Left lobe of liver (tissue), 2 donors: ENCODE results near the gene PRKAR1B. TPM values are rescaled to one million over a fixed set of nuclear protein-coding genes. Genes with fewer than 3 reads are reported as not detected.
"Not testable (repeated sequence)": the region's sequence is repeated elsewhere in the genome, so short reads cannot be mapped to it uniquely, and the experiment has no call there.

Source experiments
- ATAC-seq: fragments of 200-7000 bp; cut with Tn5 transposase; one replicate; pipeline ENCODE4 v1.9.1; 2020; ENCODE audit warnings: mild to moderate bottlenecking, moderate library complexity
- DNase-seq: peaks from one replicate; pipeline ENCODE4 v3.0.0-alpha.2; 2020; ENCODE audit warnings: low spot score
- total RNA-seq: library from RNA; stranded (reverse); gene quantifications from one replicate; pipeline ENCODE4 v1.2.1, GENCODE V29; 2021
- donor health status: DM: no; HTN: no; CAD: no; lungs with moderate emphysema.
- donor health status: DM: no; HTN: yes; CAD: no.

PRKAR1B gene
- total RNA-seq, 1 donor from 2014 or later, result 7.0 TPM

DNA sequence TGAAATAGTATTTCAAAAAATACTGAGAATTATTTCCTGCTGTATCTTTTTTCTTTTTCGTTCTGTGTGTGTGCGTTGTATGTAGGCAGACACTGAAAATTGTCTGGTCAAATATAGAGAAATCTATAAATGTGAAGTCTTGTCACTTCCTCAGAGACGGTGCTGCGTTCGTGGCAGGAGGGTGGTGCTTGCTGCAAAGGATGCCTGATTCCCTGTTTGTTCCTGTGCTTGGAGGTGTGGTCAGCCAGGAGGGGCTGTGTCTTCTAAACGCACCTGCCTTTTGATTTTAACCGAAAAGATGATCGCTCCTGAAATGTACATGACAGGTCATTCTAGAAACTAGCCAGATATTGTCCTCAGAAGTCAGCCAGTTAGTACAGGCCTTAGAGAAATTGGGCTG is 32.5 kb upstream of the PRKAR1B start:
- ATAC-seq, result no peak
- DNase-seq, result no peak

DNA sequence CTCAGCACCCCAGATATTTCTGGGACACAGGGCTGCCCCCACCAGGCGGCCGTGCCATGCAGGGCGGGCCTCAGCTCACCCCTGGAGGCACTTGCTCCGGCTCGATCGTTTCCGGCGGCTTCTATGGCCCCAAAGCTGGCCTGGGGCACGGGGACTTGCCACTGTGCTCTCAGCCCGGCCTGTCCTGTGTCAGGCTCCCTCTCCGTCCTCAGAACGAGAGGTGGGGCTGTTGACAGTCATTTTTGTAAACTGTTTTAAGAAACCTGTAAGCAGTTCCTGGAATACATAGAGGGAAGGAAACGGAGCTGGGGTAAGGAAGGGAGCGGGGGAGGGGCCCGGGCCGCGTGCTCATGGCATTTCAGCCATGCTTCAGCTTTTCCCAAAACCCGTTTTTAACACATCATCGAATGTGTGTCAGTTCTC is 30.7 kb upstream of the PRKAR1B start:
- DNase-seq, result no peak
- ATAC-seq, result no peak

DNA sequence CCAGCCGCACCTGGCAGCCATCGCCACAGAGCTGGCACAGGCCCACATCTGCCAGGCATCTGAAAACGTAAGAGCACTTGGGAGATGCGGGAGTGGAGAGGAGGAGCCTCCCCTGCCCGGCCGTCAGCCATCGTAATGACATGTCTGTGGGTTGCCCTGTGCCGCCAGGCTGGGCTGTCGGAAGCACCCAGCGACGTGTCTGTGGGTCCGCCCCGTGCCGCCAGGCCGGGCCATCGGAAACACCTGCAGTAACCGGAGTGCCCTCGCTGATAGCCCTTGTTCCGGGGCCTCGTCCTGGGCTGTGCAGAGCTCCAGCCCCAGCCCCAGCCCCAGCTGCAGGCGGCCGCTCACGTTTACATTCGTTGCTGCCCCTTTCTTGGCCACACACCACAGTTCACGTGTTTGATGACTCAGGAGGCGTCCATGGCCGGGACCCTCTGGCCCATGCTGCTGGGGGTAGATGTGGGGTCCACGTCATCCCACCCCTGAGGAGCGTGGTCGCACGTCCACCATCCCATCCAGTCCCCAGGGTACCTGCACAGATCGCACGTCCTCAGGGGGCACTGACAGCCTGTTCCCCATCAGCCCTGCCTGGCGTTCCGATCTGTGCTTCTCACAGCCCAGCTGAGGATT is 30.0 kb upstream of the PRKAR1B start:
- ATAC-seq, result no peak
- no peak for DNase-seq

DNA sequence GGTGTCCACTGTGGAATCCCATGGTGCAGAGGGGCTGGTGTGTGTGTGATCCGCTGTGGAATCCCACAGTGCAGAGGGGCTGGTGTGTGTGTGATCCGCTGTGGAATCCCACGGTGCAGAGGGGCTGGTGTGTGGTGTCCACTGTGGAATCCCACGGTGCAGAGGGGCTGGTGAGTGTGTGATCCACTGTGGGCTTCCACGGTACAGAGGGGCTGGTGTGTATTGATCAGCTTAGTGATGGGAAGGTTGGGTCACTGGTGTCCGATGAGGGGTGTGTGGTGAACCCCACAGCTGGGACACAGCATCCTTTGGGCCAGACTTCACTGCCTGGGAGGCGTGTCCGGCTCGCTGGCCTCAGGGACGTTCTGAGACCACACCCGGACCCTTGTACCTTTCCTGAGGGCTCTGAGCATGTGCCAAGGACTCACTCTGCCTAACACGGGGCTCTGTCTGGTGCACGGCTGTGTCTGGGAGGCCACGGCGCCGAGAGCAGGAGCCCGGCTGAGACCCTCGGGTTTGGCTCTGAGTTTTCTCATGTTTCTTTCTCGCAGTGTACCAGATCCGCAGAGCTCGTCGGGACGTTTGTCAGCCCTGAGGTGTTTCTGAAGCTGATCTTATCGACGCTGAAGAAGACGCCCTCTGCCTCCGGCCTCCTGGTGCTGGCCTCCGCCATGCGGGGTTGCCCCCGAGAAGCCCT is 29.3 kb upstream of the PRKAR1B start:
- no peak for DNase-seq
- no peak for ATAC-seq

DNA sequence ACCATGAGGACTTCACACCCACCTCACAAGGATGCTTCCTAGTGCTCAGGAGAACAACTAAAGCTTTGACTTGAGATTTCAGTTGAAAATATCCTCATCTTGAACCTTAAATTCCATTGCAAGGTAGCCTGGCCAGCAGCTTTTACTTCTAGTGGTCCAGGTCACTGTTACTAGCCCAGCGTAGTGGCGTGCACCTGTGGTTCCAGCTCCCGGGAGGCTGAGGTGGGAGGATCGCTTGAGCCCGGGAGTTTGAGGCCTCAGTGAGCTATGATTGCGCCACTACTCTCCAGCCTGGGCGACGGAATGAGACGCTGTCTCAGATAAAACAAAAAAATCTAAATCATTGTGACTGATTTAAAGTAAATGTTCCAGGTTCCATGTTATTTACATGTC is 28.3 kb upstream of the PRKAR1B start:
- ATAC-seq, result no peak
- DNase-seq, result no peak

DNA sequence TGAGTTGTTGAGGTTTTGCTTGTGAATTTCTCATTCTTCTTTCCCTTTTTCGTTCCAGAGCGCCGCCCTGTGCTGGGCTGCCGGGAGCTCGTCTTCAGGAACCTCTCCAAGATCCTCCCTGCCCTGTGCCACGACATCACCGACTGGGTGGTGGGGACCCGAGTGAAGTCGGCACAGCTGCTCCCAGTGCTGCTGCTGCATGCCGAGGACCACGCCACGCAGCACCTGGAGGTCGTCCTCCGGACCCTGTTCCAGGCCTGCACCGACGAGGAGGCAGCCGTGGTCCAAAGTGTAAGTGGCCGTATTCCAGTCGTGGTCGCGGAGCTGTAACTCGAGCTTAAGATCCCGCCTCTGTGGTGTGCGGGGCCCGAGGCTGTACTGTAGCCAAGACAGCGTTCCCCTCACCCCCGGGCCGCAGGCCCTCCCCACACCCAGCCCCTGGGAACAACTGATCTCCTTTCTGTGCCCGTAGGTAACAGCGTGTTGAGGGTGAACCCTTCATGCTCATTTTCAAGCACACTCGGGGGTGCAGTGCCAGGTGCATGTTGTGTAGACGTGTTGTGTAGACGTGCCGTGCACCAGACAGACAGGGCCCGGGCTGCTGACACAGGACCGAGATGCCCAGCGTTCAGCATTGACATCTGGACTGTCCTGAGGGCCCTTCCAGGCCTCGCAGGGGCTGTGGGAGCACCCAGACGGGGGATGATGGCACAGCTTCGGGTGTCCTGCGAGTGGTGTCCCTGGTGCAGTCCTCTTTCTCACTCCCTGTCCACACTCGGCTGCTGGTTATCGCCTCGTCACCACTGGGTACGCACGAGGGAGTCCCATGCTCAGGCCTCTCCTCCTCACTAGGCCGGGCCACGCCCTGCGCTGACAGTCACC is 27.7 kb upstream of the PRKAR1B start:
- ATAC-seq, result no peak
- DNase-seq, result no peak

DNA sequence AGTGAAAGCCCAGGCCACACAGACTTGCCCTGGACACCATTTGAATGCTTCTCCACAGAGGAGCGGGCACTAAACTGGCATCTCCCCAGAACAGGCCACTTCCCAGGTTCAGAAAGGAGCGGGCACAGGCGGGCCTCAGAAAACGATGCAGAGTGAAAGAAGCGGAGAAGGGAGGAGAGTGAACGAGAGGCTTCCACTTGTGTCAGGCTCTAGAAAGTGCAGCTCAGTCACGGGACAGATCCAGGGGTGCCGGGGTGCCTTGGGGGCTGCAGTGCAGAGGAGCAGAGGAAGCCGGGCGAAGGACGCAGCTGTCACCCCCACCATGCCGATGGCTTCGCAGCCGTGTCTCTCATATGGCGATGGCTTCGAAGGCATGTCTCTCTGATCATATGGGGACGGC is 26.1 kb upstream of the PRKAR1B start:
- DNase-seq (no peak), ATAC-seq (no peak)

DNA sequence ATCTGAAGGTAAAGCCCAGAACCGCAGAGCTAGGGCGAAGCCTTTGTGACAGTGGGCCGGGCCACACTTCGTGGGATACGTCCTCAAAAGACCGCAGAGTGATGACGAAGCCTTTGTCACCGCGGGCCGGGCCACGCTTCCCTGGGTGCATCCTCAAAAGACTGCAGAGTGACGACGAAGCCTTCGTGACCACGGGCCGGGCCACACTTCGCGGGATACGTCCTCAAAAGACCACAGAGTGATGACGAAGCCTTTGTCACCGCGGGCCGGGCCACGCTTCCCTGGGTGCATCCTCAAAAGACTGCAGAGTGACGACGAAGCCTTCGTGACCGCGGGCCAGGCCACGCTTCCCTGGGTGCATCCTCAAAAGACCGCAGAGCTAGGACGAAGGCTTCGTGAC is 25.2 kb upstream of the PRKAR1B start:
- not testable (repeated sequence) for ATAC-seq, DNase-seq

DNA sequence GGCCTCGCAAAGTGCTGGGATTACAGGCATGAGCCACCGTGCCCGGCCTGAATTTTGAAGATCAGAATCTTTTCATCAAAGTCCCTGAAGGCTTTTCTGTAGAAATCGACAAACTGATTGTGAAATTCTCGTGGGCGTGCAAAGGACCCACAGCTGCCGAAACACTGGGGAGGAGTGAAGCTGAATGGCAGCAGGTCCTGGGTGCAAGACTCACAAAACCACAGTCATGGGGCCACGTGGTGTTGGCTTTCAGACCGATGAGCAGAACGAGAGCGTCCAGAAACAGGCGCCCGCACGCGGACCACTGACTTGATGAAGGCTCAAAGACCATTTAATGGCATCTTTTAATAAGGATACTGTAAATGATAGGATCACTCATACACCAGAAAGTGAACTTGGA is 24.7 kb upstream of the PRKAR1B start:
- ATAC-seq (no peak), DNase-seq (no peak)

DNA sequence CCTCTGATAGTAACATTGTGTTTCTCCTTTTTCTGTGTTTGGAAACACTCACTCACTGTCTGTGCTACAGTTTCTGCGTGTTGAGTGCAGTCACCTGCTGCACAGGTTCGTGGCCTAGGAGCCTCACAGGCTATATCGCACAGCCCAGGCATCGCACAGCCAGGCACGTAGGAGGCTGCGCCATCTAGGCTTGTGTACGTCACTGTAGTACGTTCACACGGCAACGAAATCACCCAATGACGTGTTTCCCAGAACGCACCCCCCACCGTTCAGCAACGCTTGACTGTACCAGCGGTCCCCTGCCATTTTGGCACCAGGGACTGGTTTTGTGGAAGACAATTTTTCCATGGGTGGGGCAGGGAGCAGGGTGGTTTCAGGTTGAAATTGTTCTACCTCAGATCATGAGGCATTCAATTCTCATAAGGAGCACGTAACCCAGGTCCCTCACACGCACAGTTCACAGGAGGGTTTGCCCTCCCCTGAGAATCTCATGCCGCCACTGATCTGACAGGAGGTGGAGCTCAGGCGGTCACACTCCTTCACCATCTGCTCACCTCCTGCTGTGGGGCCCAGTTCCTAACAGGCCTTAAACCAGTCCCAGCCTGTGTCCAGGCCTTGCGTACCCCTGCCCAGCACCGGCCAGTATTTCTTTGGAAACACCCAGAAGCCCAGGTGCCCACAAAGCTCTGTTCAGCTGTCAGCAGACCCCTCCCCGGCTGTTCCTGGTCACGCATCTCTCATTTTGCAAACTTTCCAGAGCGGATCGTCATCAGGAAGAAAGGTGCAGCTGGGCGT is 23.2 kb upstream of the PRKAR1B start:
- ATAC-seq (no peak), DNase-seq (no peak)

DNA sequence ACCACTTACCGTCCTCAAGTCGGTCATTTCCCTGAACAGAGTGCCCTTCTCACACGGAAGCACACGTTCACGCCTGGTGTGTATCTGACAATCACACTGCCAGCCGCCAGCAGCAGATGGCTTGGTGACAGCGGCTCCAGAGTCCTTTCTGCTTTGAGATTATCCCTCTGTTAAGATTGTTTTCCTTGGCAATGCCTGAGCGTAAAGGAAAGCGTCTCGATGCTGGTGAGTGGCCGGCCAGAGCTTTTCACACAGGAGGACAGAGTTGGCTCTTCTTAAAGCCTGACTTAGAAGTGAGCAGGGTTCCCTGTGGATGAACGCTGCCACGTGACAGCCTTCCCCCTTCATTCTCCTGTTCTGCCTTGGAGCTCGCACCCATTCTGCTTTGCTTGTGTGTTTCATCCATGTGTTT is 22.1 kb upstream of the PRKAR1B start:
- ATAC-seq (no peak), DNase-seq (no peak)

DNA sequence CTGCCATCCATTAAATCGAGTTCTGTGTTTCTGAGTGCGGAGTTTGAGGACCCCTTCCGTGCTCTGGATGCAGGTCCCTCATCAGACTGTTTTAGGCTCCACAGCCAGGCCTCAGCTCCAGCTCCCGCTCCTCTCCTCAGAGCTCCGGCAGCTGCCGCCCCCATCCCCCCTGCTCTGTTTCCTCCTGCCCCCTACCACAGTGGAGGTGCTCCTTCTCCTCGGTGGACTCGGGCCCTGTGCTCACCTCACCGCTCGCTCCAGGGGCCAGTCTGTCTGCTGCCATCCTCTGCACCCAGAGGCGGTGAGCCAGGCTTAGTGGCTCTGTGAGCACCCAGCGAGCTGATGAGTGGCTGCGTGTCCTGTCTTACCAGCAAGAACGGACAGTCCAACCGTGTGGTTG is 21.4 kb upstream of the PRKAR1B start:
- ATAC-seq (no peak), DNase-seq (no peak)

DNA sequence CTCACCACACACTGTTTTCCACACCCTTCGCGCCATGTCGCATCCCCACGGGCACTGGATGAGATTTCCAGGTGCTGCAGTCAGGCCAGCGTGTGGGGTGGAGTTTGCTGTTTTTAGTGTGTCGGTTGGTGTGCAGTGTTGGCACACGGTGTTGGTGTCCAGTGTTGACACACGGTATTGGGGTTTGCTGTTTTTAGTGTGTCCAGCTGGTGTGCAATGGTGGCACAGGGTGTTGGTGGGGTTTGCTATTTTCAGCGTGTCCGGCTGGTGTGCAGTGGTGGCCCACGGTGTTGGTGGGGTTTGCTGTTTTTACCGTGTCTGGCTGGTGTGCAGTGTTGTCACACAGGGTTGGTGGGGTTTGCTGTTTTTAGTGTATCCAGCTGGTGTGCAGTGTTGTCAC is 20.1 kb upstream of the PRKAR1B start:
- ATAC-seq (no peak), DNase-seq (no peak)

DNA sequence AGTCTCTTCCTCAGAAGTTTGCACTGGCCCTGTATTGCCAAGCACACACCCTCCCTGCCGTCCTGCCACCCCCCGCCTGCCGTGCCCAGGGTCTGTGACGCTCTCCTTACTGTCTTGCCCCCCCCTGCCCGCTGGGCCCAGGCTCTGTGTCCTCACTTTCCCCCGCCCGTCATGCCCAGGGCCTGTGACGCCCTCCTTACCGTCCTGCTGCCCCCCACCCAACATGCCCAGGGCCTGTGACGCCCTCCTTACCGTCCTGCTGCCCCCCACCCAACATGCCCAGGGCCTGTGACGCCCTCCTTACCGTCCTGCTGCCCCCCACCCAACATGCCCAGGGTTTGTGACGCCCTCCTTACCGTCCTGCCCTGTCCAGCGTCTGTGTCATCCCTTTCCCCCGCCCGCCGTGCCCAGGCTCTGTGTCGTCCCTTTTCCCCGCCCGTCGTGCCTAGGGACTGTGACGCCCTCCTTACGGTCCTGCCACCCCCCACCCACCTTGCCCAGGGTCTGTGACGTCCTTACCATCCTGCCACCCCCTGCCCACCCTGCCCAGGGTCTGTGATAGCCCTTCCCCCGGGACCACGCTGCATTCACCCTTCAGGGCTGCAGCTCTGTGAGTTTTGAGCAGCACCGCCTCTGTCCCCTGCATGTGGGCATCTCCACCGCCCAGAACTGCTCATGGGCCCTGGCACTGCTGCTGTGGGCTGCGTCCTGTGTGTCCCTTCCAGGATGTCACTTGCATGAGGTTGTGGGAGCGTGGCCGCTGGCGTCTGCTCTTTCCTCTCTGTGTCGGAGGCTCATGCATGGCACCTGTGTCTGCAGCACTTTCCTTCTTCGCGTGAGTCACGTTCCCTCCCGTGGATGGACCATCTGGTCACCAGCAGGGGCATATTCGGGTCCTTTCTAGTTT is 19.3 kb upstream of the PRKAR1B start:
- DNase-seq, result no peak

DNA sequence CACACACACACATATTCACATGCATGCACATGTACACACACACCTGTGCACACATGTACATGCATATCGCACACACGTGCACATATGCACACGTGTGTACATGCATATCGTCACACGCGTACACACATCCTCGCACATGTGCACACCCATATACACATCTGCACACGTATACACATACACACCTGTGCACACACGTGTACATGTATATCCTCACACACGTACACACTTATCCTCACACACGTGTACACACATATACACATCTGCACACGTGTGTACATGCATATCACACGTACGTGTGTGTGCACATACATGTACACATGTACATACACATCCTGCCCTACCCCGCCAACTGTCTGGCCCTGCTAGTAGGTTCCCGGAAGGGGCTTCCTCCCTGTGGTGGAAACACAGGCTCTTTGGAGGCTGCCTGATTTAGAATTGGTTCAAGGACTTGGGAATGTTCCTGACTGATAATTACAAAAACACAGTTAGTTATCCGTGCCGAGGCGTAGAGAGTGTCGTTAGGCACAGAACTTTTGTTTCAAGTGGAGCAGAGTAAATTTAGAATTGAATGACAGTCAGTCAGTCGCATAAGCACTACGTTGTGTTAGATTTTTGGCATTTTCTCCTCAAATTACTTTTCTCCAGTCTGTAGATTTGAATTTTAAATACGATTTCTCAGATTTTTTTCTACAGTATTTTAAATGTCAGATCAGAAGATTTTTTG is 18.5 kb upstream of the PRKAR1B start:
- DNase-seq (no peak), ATAC-seq (no peak)

More for the DNA sequence above, 19.3 kb upstream of the PRKAR1B start:
- no peak for ATAC-seq

DNA sequence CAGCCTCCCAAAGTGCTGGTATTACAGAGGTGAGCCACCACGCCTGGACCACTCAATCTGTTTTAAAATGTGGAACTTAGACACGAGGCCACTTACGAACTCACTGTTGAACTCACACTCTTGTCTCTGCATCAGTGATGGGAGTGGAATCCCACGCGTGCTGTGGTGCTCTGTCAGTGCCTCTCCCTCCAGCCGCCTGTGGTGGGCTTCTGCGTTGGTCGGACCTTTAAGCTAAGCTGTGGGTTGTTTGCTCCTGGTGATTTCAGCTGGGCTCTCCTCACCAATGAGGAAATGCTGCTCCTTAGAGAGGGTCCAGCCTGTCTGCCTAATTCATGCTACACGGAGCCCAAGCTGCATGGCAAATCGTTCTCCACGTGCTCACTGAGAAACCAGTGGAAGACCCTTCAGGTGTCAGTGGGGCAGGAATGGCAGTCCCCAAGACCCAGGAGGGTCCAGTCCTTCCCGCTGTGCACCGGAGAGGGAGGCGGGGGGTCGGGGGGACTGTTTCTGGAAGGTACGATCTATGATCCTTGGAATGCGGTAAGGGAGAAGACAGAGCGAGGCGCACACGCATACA is 17.9 kb upstream of the PRKAR1B start:
- ATAC-seq, result no peak
- DNase-seq, result no peak

DNA sequence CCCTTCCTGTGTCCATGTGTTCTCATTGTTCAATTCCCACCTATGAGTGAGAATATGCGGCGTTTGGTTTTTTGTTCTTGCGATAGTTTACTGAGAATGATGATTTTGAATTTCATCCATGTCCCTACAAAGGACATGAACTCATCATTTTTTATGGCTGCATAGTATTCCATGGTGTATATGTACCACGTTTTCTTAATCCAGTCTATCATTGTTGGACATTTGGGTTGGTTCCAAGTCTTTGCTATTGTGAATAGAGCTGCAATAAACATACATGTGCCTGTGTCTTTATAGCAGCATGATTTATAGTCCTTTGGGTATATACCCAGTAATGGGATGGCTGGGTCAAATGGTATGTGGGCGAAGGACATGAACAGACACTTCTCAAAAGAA is 17.0 kb upstream of the PRKAR1B start:
- ATAC-seq, DNase-seq: not testable (repeated sequence)

DNA sequence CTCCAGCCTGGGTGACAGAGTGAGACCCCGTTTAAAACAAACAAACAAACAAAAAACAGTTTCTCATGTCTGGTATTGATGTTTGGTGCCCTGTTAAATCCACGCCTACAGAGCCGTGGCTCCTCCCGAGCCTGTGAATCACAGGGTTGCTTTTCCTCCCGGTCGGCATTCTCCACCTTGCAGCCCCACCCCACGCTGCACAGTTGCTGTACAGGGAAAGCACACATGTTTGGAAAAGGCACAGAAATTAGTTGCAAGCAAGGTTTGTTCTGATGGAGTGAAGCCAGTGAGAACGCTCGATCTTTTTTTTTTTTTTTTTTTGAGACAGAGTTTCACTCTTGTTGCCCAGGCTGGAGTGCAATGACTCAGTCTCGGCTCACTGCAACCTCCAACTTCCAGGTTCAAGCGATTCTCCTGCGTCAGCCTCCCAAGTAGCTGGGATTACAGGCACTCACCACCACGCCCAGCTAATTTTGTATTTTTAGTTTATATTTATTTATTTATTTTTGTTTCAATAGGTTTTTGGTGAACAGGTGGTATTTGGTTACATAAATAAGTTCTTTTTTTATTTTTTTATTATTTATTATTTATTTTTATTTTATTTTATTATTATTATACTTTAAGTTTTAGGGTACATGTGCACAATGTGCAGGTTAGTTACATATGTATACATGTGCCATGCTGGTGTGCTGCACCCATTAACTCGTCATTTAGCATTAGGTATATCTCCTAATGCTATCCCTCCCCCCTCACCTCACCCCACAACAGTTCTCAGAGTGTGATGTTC is 16.5 kb upstream of the PRKAR1B start:
- ATAC-seq, DNase-seq: not testable (repeated sequence)
